SW480 (cell line): ENCODE results near the gene CYB5R2.

ENCODE experiments used
- DNase-seq: peaks from one replicate; pipeline ENCODE4 v3.0.0-alpha.2; 2016; ENCODE audit warnings: low spot score

The CYB5R2 gene

GRCh38 chr11:7672960-7673723 lies at the start of gene CYB5R2:
Gene CYB5R2 (minus strand): TSS chr11:7673500. CDS start chr11:7672825, 675 bp downstream.
- DNase-seq: peak; percentile 42

- no peak for DNase-seq
These were observed 41.5 kb upstream of the CYB5R2 start for GRCh38 chr11:7714786-7715185.

- DNase-seq: no peak
These were observed 33.1 kb upstream of the CYB5R2 start, which contains the start of gene OVCH2 for GRCh38 chr11:7706377-7706776. Gene OVCH2 (minus strand): TSS chr11:7706477. CDS start chr11:7706394, 83 bp downstream.

GRCh38 chr11:7703740-7704139 lies 30.4 kb upstream of the CYB5R2 start:
- no peak for DNase-seq

- no peak for DNase-seq
These were observed 23.1 kb upstream of the CYB5R2 start for GRCh38 chr11:7696424-7696823.

- no peak for DNase-seq
These were observed 20.9 kb upstream of the CYB5R2 start for GRCh38 chr11:7694235-7694634.

GRCh38 chr11:7692426-7692825 lies 19.1 kb upstream of the CYB5R2 start:
- no peak for DNase-seq

GRCh38 chr11:7691759-7692350 lies 18.6 kb upstream of the CYB5R2 start:
- no peak for DNase-seq

GRCh38 chr11:7690648-7691047 lies 17.3 kb upstream of the CYB5R2 start:
- DNase-seq: peak; percentile 70

- no peak for DNase-seq
These were observed 15.9 kb upstream of the CYB5R2 start for GRCh38 chr11:7689239-7689638.

GRCh38 chr11:7688238-7688826 lies 15.0 kb upstream of the CYB5R2 start:
- peak; percentile 61 for DNase-seq

- no peak for DNase-seq
These were observed 14.1 kb upstream of the CYB5R2 start for GRCh38 chr11:7687386-7687785.

GRCh38 chr11:7686761-7687160 lies 13.5 kb upstream of the CYB5R2 start:
- no peak for DNase-seq

GRCh38 chr11:7683571-7683970 lies 10.3 kb upstream of the CYB5R2 start:
- DNase-seq: no peak

GRCh38 chr11:7677796-7678201 lies 4.5 kb upstream of the CYB5R2 start:
- DNase-seq: no peak

GRCh38 chr11:7677071-7677470 lies 3.8 kb upstream of the CYB5R2 start:
- no peak for DNase-seq

GRCh38 chr11:7675631-7676030 lies 2.3 kb upstream of the CYB5R2 start:
- no peak for DNase-seq

- DNase-seq: no peak
These were observed 579 bp upstream of the CYB5R2 start for GRCh38 chr11:7673724-7674434.

GRCh38 chr11:7672276-7672959 lies 882 bp downstream of the CYB5R2 start:
- no peak for DNase-seq

GRCh38 chr11:7671347-7672215 lies 1.7 kb downstream of the CYB5R2 start:
- no peak for DNase-seq

GRCh38 chr11:7670641-7671040 lies 2.7 kb downstream of the CYB5R2 start:
- DNase-seq: no peak
